ENCODE measurements around the gene EHD2. TPM values are rescaled to one million over a fixed set of nuclear protein-coding genes. Genes with fewer than 3 reads are reported as not detected.

EHD2 gene
- total and polyA plus RNA-seq, 2 of the 13 experiments (the other 11 are each of a cell fraction or from before 2014, with no cell fraction given), result 0.09 to 0.28 TPM

DNA sequence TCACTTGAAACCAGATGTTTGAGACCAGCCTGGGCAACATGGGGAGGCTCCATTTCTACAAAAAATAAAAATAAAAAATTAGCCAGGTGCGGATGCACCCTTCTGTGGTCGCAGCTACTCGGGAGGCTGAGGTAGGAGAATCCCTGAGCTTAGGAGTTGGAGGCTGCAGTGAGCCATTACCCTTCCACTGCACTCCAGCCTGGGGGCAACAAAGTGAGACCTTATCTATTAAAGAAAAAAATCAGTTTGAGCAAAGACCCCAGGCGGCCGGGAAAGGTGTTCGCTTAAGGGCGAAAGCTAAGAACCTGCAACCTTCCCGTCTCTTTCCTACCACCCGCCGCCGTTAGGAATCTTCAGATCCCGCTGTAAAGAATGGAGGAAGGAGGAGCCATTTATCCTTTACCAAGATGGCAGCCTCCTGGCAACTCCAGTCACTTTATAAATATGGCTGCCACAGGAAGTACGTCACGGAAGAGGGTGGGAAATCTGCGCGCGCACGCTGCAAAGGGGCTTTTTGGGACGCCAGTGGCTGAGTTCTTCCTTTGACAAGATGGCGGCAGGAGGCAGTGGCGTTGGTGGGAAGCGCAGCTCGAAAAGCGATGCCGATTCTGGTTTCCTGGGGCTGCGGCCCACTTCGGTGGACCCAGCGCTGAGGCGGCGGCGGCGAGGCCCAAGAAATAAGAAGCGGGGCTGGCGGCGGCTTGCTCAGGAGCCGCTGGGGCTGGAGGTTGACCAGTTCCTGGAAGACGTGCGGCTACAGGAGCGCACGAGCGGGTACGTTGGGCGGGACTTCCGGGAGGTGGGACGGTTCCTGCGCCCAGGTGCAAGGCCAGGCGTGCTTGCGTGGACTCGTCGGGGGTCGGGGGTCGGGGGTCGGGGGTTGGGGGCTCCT, 32.0 kb downstream of the EHD2 start, which contains the start of gene NOP53 (continued):
- TF ChIP-seq, protein P1, sequence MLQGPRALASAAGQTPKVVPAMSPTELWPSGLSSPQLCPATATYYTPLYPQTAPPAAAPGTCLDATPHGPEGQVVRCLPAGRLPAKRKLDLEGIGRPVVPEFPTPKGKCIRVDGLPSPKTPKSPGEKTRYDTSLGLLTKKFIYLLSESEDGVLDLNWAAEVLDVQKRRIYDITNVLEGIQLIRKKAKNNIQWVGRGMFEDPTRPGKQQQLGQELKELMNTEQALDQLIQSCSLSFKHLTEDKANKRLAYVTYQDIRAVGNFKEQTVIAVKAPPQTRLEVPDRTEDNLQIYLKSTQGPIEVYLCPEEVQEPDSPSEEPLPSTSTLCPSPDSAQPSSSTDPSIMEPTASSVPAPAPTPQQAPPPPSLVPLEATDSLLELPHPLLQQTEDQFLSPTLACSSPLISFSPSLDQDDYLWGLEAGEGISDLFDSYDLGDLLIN (CRISPR knock-in tag; IDR thresholded peaks at IDR 0.05; ENCODE audit: borderline replicate concordance), result no peak
- peak; percentile 69 for TF ChIP-seq ZFP90 (CRISPR knock-in tag; IDR thresholded peaks at IDR 0.05; ENCODE audit: borderline replicate concordance)
- no peak for TF ChIP-seq ZNF160 (CRISPR knock-in tag; IDR thresholded peaks at IDR 0.05)
- TF ChIP-seq, protein P2, sequence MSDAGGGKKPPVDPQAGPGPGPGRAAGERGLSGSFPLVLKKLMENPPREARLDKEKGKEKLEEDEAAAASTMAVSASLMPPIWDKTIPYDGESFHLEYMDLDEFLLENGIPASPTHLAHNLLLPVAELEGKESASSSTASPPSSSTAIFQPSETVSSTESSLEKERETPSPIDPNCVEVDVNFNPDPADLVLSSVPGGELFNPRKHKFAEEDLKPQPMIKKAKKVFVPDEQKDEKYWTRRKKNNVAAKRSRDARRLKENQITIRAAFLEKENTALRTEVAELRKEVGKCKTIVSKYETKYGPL (CRISPR knock-in tag; IDR thresholded peaks at IDR 0.05), result no peak
- TF ChIP-seq NCOR1 (IDR thresholded peaks at IDR 0.05; ENCODE audit: borderline replicate concordance, low read length), result peak; percentile 39; the same call in 1 of the 2 replicates
- peak; percentile 86; the same call in 1 of the 2 replicates for TF ChIP-seq TSC22D2 (CRISPR knock-in tag; IDR thresholded peaks at IDR 0.05; ENCODE audit: borderline replicate concordance)
- no peak for TF ChIP-seq FOXO1 (CRISPR knock-in tag; IDR thresholded peaks at IDR 0.05)
- no peak for TF ChIP-seq ZNF24 (IDR thresholded peaks at IDR 0.05)
- TF ChIP-seq FOXA3 (CRISPR knock-in tag; IDR thresholded peaks at IDR 0.05), result peak; percentile 42
- TF ChIP-seq KDM2A (CRISPR knock-in tag; IDR thresholded peaks at IDR 0.05; ENCODE audit: borderline replicate concordance, low read depth), result peak; percentile 78
- peak; percentile 58 for TF ChIP-seq ZFX (CRISPR knock-in tag; IDR thresholded peaks at IDR 0.05; ENCODE audit: low read depth)
- TF ChIP-seq, protein P3, sequence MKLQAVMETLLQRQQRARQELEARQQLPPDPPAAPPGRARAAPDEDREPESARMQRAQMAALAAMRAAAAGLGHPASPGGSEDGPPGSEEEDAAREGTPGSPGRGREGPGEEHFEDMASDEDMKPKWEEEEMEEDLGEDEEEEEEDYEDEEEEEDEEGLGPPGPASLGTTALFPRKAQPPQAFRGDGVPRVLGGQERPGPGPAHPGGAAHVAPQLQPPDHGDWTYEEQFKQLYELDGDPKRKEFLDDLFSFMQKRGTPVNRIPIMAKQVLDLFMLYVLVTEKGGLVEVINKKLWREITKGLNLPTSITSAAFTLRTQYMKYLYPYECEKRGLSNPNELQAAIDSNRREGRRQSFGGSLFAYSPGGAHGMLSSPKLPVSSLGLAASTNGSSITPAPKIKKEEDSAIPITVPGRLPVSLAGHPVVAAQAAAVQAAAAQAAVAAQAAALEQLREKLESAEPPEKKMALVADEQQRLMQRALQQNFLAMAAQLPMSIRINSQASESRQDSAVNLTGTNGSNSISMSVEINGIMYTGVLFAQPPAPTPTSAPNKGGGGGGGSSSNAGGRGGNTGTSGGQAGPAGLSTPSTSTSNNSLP (IDR thresholded peaks at IDR 0.05; ENCODE audit: low read depth, low read length), result no peak
- TF ChIP-seq SP1 (IDR thresholded peaks at IDR 0.05), result no peak
- TF ChIP-seq SP1 (CRISPR knock-in tag; IDR thresholded peaks at IDR 0.05), result peak; percentile 50; the same call in 1 of the 2 replicates
- peak; percentile 24; the same call in 1 of the 2 replicates for TF ChIP-seq BHLHE40 (IDR thresholded peaks at IDR 0.05; ENCODE audit: low read length)
- 0 out of 2 replicates have a peak, but pooled peaks have one; percentile 42 for TF ChIP-seq ZNF33A (CRISPR knock-in tag; IDR thresholded peaks at IDR 0.05; ENCODE audit: borderline replicate concordance)
- TF ChIP-seq, protein P4, sequence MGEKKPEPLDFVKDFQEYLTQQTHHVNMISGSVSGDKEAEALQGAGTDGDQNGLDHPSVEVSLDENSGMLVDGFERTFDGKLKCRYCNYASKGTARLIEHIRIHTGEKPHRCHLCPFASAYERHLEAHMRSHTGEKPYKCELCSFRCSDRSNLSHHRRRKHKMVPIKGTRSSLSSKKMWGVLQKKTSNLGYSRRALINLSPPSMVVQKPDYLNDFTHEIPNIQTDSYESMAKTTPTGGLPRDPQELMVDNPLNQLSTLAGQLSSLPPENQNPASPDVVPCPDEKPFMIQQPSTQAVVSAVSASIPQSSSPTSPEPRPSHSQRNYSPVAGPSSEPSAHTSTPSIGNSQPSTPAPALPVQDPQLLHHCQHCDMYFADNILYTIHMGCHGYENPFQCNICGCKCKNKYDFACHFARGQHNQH (CRISPR knock-in tag; IDR thresholded peaks at IDR 0.05), result peak; percentile 51; the same call in 1 of the 2 replicates
- TF ChIP-seq EP300 (IDR thresholded peaks at IDR 0.05; ENCODE audit: low read depth in 2 of 2, low read length in 2 of 2), result no peak
- no peak for TF ChIP-seq EP300 (CRISPR knock-in tag; IDR thresholded peaks at IDR 0.05; ENCODE audit: borderline replicate concordance)
- TF ChIP-seq ZBTB1 (CRISPR knock-in tag; IDR thresholded peaks at IDR 0.05; ENCODE audit: borderline replicate concordance), result no peak
- TF ChIP-seq ISX (CRISPR knock-in tag; conservative IDR thresholded peaks at IDR 0.05), result no peak
- TF ChIP-seq ZNF225 (CRISPR knock-in tag; IDR thresholded peaks at IDR 0.05), result no peak

Measured in HepG2 (cell line).